Endodermal cell (in vitro differentiated cells): ENCODE data around the gene ADD1. TPM values are rescaled to one million over a fixed set of nuclear protein-coding genes. Genes with fewer than 3 reads are reported as not detected.

ENCODE experiments used
- DNase-seq: peaks from one replicate; pipeline ENCODE4 v3.0.0-alpha.2; 2017
- H3K27ac ChIP-seq: 2 replicates; pipeline ENCODE4 v1.5.1; 2013; ENCODE audit warnings: mild to moderate bottlenecking, low read depth, low read length, moderate library complexity
- H3K27me3 ChIP-seq: 2 replicates; pipeline ENCODE4 v1.6.1; 2013; ENCODE audit warnings: mild to moderate bottlenecking, low read length, moderate library complexity; ENCODE audit not compliant: insufficient read depth, control insufficient read depth, poor library complexity, severe bottlenecking
- H3K36me3 ChIP-seq: 2 replicates; pipeline ENCODE4 v1.7.0; 2013; ENCODE audit warnings: mild to moderate bottlenecking, low read length, moderate library complexity; ENCODE audit not compliant: control insufficient read depth, insufficient read depth
- H3K4me1 ChIP-seq: one replicate; pipeline ENCODE4 v1.7.0; 2013; ENCODE audit warnings: low read length; ENCODE audit not compliant: control insufficient read depth, insufficient read depth
- H3K4me3 ChIP-seq: 2 replicates; pipeline ENCODE4 v1.5.1; 2013; ENCODE audit warnings: mild to moderate bottlenecking, low read length, moderate library complexity
- H3K9ac ChIP-seq: 2 replicates; pipeline ENCODE4 v1.6.1; 2013; ENCODE audit warnings: mild to moderate bottlenecking, low read length, moderate library complexity; ENCODE audit not compliant: poor library complexity, severe bottlenecking; ENCODE audit errors: extremely low read depth
- H3K9me3 ChIP-seq: 2 replicates; pipeline ENCODE4 v1.6.1; 2013; ENCODE audit warnings: mild to moderate bottlenecking, low read length, moderate library complexity; ENCODE audit not compliant: control insufficient read depth
- H3K27ac Mint-ChIP-seq: 2 replicates; pipeline ENCODE4 v1.8.0; 2020; ENCODE audit warnings: mixed read lengths
- H3K27me3 Mint-ChIP-seq: 2 replicates; pipeline ENCODE4 v1.8.0; 2021; ENCODE audit warnings: mild to moderate bottlenecking, mixed read lengths; ENCODE audit not compliant: insufficient read depth
- H3K36me3 Mint-ChIP-seq: 2 replicates; pipeline ENCODE4 v1.8.0; 2020; ENCODE audit warnings: low read depth, mixed read lengths
- H3K4me1 Mint-ChIP-seq: 2 replicates; pipeline ENCODE4 v1.8.0; 2020; ENCODE audit warnings: mixed read lengths
- H3K4me3 Mint-ChIP-seq: 2 replicates; pipeline ENCODE4 v1.8.0; 2020; ENCODE audit warnings: mild to moderate bottlenecking, moderate library complexity, mixed read lengths
- H3K9me3 Mint-ChIP-seq: 2 replicates; pipeline ENCODE4 v1.8.0; 2020; ENCODE audit warnings: mild to moderate bottlenecking, mixed read lengths
- WGBS, 2 experiments: methylation state at CpG; one replicate each; pipeline versions ENCODE4 v1.1.5 to v1.1.7; 2013; ENCODE audit warnings: missing lambda C conversion rate in 2 of 2, mixed read lengths in 1 of 2; ENCODE audit not compliant: insufficient coverage in 1 of 2, insufficient read length in 1 of 2; 5-methylcytosine and 5-hydroxymethylcytosine counted together
- total RNA-seq, 2 donors: library from RNA; stranded (reverse); fragmentation: NEBNext Ultra II Directional in 1 of 2; extraction: Animal tissue kit (Norgen Biotek cat#: 25700) in 1 of 2; gene quantifications; 2 replicates in 1 of 2; 3 replicates in 1 of 2; pipeline ENCODE4 v1.2.1, GENCODE V29; 2021
- TF ChIP-seq, protein P1 (sequence below): fragments of 200-600 bp; sonication (generic); conservative IDR thresholded peaks from 2 replicates; pipeline ENCODE4 v1.5.0; 2021; ENCODE audit warnings: antibody characterized with exemption, mild to moderate bottlenecking

Gene ADD1
- total RNA-seq, 2 donors from 2014 or later: 231 to 257 TPM

DNA sequence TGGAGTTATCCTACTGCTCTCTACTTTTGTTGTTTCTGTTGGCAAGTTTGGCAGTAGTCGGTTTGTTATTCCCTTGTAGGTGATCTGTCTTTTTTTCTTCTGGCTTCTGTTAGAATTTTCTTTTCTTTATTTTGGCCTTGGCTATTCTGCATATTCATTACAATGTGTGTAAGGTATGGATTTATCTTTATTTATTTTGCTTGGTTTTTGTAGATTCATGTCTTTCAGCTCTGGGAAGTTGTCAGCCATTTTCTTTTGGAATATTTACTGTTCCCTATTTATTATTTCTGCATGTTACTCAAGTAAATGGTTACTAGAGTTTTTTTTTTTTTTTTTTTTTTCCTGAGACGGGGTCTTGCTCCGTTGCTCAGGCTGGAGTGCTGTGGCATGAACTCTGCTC, 12.6 kb downstream of the ADD1 start:
- peaks cover 27% of the 10 kb centered on the region for H3K4me1 Mint-ChIP-seq
- peaks cover 14% of the 10 kb centered on the region for H3K4me1 ChIP-seq
- 96 to 100% methylated on average over 1 to 3 of the region's 3 CpGs for WGBS, 2 experiments

GRCh38 chr4:2857349-2857927, 13.8 kb downstream of the ADD1 start:
- Histone ChIP-seq H3K9me3 (no peaks in the 10 kb centered on the region), H3K27me3 (no peaks in the 10 kb centered on the region), H3K4me3 (no peak overlapping the region), H3K9ac (no peak overlapping the region), H3K36me3 (peaks cover 48% of the 10 kb centered on the region), H3K4me1 (peaks cover 23% of the 10 kb centered on the region), H3K27ac (no peak overlapping the region)
- no peaks in the 10 kb centered on the region for H3K9me3 Mint-ChIP-seq
- no peak overlapping the region for H3K4me3 Mint-ChIP-seq
- no peak for DNase-seq
- H3K4me1 Mint-ChIP-seq: peaks cover 35% of the 10 kb centered on the region
- no peaks in the 10 kb centered on the region for H3K27me3 Mint-ChIP-seq
- peak overlapping the region; percentile 12 for H3K27ac Mint-ChIP-seq
- WGBS, 2 experiments: 92 to 94% methylated on average over 2 to 5 of the region's 5 CpGs
- TF ChIP-seq, protein P1, sequence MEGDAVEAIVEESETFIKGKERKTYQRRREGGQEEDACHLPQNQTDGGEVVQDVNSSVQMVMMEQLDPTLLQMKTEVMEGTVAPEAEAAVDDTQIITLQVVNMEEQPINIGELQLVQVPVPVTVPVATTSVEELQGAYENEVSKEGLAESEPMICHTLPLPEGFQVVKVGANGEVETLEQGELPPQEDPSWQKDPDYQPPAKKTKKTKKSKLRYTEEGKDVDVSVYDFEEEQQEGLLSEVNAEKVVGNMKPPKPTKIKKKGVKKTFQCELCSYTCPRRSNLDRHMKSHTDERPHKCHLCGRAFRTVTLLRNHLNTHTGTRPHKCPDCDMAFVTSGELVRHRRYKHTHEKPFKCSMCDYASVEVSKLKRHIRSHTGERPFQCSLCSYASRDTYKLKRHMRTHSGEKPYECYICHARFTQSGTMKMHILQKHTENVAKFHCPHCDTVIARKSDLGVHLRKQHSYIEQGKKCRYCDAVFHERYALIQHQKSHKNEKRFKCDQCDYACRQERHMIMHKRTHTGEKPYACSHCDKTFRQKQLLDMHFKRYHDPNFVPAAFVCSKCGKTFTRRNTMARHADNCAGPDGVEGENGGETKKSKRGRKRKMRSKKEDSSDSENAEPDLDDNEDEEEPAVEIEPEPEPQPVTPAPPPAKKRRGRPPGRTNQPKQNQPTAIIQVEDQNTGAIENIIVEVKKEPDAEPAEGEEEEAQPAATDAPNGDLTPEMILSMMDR: no peak
- H3K36me3 Mint-ChIP-seq: peaks cover 24% of the 10 kb centered on the region

More for the DNA sequence above, 12.6 kb downstream of the ADD1 start:
- Mint-ChIP-seq H3K27ac (no peak overlapping the region), H3K9me3 (no peaks in the 10 kb centered on the region), H3K36me3 (peaks cover 24% of the 10 kb centered on the region), H3K4me3 (no peak overlapping the region), H3K27me3 (no peaks in the 10 kb centered on the region)
- no peak overlapping the region for H3K27ac ChIP-seq
- H3K4me3 ChIP-seq: no peak overlapping the region
- H3K27me3 ChIP-seq: no peaks in the 10 kb centered on the region
- H3K9ac ChIP-seq: no peak overlapping the region
- DNase-seq: no peak
- peaks cover 48% of the 10 kb centered on the region for H3K36me3 ChIP-seq
- H3K9me3 ChIP-seq: no peaks in the 10 kb centered on the region
- TF ChIP-seq, protein P1: no peak

GRCh38 chr4:2858451-2859217, 15.0 kb downstream of the ADD1 start:
- H3K27ac Mint-ChIP-seq: no peak overlapping the region
- Histone ChIP-seq H3K27ac (no peak overlapping the region), H3K9ac (no peak overlapping the region), H3K36me3 (peaks cover 44% of the 10 kb centered on the region), H3K27me3 (no peaks in the 10 kb centered on the region), H3K4me3 (no peak overlapping the region), H3K9me3 (no peaks in the 10 kb centered on the region), H3K4me1 (peaks cover 23% of the 10 kb centered on the region)
- no peak overlapping the region for H3K4me3 Mint-ChIP-seq
- TF ChIP-seq, protein P1: no peak
- WGBS, 2 experiments: 96 to 100% methylated on average over 3 to 6 of the region's 7 CpGs
- no peak for DNase-seq
- no peaks in the 10 kb centered on the region for H3K27me3 Mint-ChIP-seq
- peaks cover 40% of the 10 kb centered on the region for H3K4me1 Mint-ChIP-seq
- H3K36me3 Mint-ChIP-seq: peaks cover 22% of the 10 kb centered on the region
- H3K9me3 Mint-ChIP-seq: no peaks in the 10 kb centered on the region
